ENCODE data around the gene NR1D1. TPM values are rescaled to one million over a fixed set of nuclear protein-coding genes. Genes with fewer than 3 reads are reported as not detected.

NR1D1 gene
- total and polyA plus RNA-seq, 9 donors, result 1.7 to 5.6 (median 4.7) TPM

- no peaks in the 10 kb centered on the region for H3K27me3 ChIP-seq (ENCODE audit: control insufficient read depth, insufficient read depth, low read length)
- H3K9me3 ChIP-seq (replicated peaks; ENCODE audit: control insufficient read depth, low read depth, low read length), result no peaks in the 10 kb centered on the region
- peaks cover 22% of the 10 kb centered on the region for H3K4me1 ChIP-seq (ENCODE audit: control insufficient read depth, insufficient read depth, low read length)
- peak overlapping the region; percentile 96 for H3K4me3 ChIP-seq (ENCODE audit: low read length)
- peak overlapping the region; percentile 72 for H3K27ac ChIP-seq (ENCODE audit: low read length)
- DNase-seq, result peak; percentile 65
- 0% methylated on average over 2 of the region's 9 CpGs for WGBS (ENCODE audit: insufficient coverage)
- peaks cover 42% of the 10 kb centered on the region for H3K36me3 ChIP-seq (ENCODE audit: control insufficient read depth, insufficient read depth, low read length)
These were observed 24.1 kb upstream of the NR1D1 start for GRCh38 chr17:40124279-40125141.

DNA sequence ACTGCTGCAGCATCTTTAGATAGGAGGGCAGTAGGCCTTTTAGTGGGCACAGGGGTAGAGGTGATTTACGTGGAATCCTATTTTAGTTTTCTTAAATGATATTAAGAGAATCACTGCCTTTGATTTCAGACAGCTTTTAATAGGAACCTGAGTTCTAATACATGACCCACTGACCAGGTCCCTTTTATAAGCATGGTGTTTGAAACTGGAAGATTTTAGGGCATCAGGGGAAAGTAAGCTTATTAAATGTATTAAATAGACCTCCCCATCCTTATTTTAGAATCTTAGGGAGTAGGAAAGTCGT, 23.4 kb upstream of the NR1D1 start:
- H3K27me3 ChIP-seq (ENCODE audit: control insufficient read depth, insufficient read depth, low read length), result no peaks in the 10 kb centered on the region
- H3K4me1 ChIP-seq (ENCODE audit: control insufficient read depth, insufficient read depth, low read length), result peaks cover 22% of the 10 kb centered on the region
- peak overlapping the region; percentile 72 for H3K27ac ChIP-seq (ENCODE audit: low read length)
- no peak for DNase-seq
- peak overlapping the region; percentile 96 for H3K4me3 ChIP-seq (ENCODE audit: low read length)
- no CpG with 5 or more reads among the region's 2 CpGs for WGBS (ENCODE audit: insufficient coverage)
- H3K9me3 ChIP-seq (replicated peaks; ENCODE audit: control insufficient read depth, low read depth, low read length), result no peaks in the 10 kb centered on the region
- H3K36me3 ChIP-seq (ENCODE audit: control insufficient read depth, insufficient read depth, low read length), result peaks cover 35% of the 10 kb centered on the region

DNA sequence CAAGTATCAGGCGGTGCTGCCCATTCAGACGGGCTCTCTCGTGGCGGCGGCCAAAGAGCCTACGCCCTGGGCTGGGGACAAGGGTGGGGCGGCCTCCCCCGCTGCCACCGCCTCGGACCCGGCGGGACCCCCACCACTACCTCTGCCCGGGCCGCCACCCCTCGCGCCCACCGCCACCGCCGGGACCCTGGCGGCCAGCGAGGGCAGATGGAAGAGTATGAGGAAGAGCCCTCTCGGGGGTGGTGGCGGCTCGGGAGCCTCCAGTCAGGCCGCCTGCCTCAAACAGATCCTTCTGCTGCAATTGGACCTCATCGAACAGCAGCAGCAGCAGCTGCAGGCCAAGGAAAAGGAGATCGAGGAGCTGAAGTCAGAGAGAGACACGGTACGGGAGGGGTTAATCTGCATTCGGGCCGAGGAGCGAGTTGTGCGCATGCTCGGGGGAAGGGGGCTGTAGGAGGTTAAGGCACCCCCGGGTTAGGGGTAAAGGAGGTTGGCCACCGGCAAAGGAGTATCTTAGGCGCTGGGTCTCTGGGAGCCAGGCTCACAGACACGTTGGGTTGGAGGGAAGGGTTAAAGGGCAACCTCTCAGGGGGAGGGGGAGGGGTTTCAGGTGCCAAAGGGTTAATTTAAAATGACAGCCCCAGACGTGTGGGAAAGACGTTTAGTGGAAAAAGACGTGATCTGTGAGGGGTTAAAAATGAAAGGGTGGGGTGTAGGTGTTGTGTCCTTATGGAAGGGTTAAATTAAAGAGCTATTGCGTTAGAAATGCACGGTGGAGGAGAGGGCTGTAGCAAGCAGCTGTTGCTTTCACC, 22.8 kb upstream of the NR1D1 start:
- Histone ChIP-seq H3K9me3 (replicated peaks; ENCODE audit: control insufficient read depth, low read depth, low read length) (no peaks in the 10 kb centered on the region), H3K4me3 (ENCODE audit: low read length) (peak overlapping the region; percentile 96), H3K4me1 (ENCODE audit: control insufficient read depth, insufficient read depth, low read length) (peaks cover 22% of the 10 kb centered on the region), H3K27ac (ENCODE audit: low read length) (peak overlapping the region; percentile 85), H3K36me3 (ENCODE audit: control insufficient read depth, insufficient read depth, low read length) (peaks cover 32% of the 10 kb centered on the region), H3K27me3 (ENCODE audit: control insufficient read depth, insufficient read depth, low read length) (no peaks in the 10 kb centered on the region)
- peak; percentile 80 for DNase-seq
- WGBS (ENCODE audit: insufficient coverage), result 0% methylated on average over 43 of the region's 43 CpGs

DNA sequence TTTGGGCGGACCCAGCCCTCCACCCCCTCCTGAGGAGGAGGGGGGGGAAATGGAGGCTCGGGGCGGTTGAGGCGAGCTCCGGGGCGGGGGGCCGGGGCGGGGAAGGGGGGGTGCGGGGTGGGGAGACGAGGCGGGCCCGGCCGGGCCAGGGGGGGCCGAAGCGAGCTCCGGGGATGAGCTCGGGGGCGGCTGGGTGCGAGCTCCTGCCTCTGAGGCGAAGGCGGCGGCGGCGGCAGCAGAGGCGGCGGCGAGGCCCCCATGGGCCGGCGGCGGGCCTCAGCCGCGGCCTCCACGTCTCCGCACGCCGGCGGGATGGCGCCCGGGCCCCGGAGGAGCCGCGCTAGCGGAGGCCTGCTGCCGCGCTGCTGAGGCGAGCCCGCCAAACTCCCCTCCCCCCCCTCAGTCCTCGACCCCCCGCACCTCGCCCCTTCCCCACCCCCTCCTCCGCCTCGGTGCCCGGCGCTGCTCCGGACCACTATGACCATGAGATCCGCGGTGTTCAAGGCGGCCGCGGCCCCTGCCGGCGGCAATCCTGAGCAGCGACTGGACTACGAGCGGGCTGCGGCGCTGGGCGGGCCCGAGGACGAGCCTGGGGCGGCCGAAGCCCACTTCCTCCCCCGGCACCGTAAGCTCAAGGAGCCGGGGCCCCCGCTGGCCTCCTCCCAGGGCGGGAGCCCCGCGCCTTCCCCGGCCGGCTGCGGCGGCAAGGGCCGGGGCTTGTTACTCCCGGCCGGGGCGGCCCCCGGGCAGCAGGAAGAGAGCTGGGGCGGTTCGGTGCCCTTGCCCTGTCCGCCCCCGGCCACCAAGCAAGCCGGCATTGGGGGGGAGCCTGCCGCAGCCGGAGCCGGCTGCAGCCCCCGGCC, 22.0 kb upstream of the NR1D1 start:
- under 1% methylated on average over 53 of the region's 97 CpGs for WGBS (ENCODE audit: insufficient coverage)
- peak; percentile 66 for DNase-seq
- Histone ChIP-seq H3K27ac (ENCODE audit: low read length) (peak overlapping the region; percentile 98), H3K27me3 (ENCODE audit: control insufficient read depth, insufficient read depth, low read length) (no peaks in the 10 kb centered on the region), H3K36me3 (ENCODE audit: control insufficient read depth, insufficient read depth, low read length) (peaks cover 25% of the 10 kb centered on the region), H3K4me3 (ENCODE audit: low read length) (peak overlapping the region; percentile 96), H3K4me1 (ENCODE audit: control insufficient read depth, insufficient read depth, low read length) (peaks cover 22% of the 10 kb centered on the region), H3K9me3 (replicated peaks; ENCODE audit: control insufficient read depth, low read depth, low read length) (no peaks in the 10 kb centered on the region)

DNA sequence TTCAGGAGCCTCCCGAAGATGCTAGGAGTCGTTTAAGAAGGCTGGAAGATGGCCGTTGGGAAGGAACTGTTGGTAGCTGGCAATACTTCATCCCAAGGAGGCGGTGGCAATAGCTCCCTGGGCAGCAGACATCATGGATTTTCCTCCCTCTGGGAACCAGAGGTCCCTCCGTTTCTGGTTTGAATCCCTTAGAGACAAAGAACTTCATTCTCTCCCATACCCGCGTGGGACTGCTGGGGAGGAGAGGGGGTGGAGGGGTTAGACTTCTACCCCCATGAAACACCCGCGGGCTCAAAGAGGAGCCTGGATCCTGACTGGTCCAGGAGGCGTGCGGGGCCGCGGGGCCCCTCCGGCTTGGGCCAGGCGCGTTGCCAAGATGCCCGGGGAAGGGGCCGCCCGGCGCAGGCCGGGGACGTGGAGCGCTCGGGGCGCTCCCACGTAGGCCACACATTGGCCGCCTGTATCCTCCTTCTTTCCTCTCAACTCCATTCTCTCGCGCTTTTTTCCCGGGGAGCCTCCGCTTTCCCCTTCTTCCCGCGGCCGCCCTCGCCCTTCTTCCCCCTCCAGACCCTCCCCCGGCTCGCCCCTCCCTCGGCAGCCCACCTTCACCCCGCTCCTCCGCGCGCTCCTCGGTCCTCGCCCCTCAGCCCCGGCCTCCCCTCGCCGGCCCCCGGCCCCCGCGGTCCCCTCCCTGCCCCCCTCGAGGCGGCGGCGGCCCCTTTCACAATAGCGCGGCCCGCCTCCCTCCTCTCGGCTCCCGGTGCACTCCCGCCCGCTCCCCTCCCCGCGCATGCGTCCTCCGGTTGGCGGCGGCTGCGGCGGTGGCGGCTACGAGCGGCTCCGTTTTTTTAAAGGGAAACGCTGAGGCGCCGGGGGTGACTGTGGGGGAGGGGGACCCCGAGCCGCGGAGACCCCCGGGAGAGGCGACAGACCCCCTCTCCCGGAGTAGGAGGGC, 21.1 kb upstream of the NR1D1 start, which contains the start of gene MSL1:
Gene MSL1, plus strand, starts transcription at position 791 of the 955 bp plus-strand sequence. CDS start 642 bp downstream, outside the sequence.
- Histone ChIP-seq H3K27me3 (ENCODE audit: control insufficient read depth, insufficient read depth, low read length) (no peaks in the 10 kb centered on the region), H3K36me3 (ENCODE audit: control insufficient read depth, insufficient read depth, low read length) (peaks cover 19% of the 10 kb centered on the region), H3K4me1 (ENCODE audit: control insufficient read depth, insufficient read depth, low read length) (peaks cover 22% of the 10 kb centered on the region), H3K9me3 (replicated peaks; ENCODE audit: control insufficient read depth, low read depth, low read length) (no peaks in the 10 kb centered on the region), H3K4me3 (ENCODE audit: low read length) (peak within 1 kb of the TSS; percentile 96), H3K27ac (ENCODE audit: low read length) (peak within 1 kb of the TSS; percentile 98)
- under 1% methylated on average over 47 of the region's 82 CpGs for WGBS (ENCODE audit: insufficient coverage)
- peak; percentile 95 for DNase-seq

DNA sequence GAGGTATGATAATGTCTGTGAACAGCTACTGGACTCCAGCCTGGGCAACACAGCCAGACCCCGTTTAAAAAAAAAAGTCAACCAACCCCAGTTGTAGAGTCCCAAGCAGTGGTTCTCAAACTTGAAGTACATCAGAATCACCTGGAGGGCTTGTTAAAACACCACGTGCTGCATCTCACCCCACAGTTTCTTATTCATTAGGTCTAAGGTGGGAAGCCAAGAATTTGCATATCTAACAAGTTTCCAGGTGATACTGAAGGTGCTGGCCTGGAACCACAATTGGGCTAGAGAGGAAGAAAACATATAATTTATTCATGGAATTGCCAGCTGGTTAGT, 14.7 kb upstream of the NR1D1 start:
- WGBS (ENCODE audit: insufficient coverage), result no CpG with 5 or more reads among the region's 2 CpGs
- DNase-seq, result no peak
- peak overlapping the region; percentile 94 for H3K27ac ChIP-seq (ENCODE audit: low read length)
- H3K9me3 ChIP-seq (replicated peaks; ENCODE audit: control insufficient read depth, low read depth, low read length), result no peaks in the 10 kb centered on the region
- peaks cover 1% of the 10 kb centered on the region for H3K36me3 ChIP-seq (ENCODE audit: control insufficient read depth, insufficient read depth, low read length)
- H3K27me3 ChIP-seq (ENCODE audit: control insufficient read depth, insufficient read depth, low read length), result no peaks in the 10 kb centered on the region
- H3K4me1 ChIP-seq (ENCODE audit: control insufficient read depth, insufficient read depth, low read length), result peaks cover 52% of the 10 kb centered on the region
- no peak overlapping the region for H3K4me3 ChIP-seq (ENCODE audit: low read length)

DNA sequence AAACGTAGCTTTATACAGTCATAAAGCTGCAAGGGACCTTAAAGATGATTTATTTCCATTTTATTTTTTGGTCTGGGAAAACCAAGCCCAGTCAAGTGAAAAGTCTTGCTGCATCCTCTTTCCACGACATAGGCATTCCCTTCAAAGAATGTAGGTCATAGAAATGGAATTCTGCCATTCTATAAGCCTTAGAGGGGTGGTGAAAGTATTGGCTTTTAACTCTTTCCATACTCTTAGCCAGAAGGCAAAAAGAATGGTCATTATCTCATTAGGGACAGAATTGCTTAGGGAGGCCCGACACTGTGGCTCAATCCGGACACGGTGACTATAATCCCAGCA, 13.5 kb upstream of the NR1D1 start:
- WGBS (ENCODE audit: insufficient coverage), result 23% methylated on average over 3 of the region's 5 CpGs
- H3K27me3 ChIP-seq (ENCODE audit: control insufficient read depth, insufficient read depth, low read length), result no peaks in the 10 kb centered on the region
- peaks cover 60% of the 10 kb centered on the region for H3K4me1 ChIP-seq (ENCODE audit: control insufficient read depth, insufficient read depth, low read length)
- peak overlapping the region; percentile 94 for H3K27ac ChIP-seq (ENCODE audit: low read length)
- no peaks in the 10 kb centered on the region for H3K9me3 ChIP-seq (replicated peaks; ENCODE audit: control insufficient read depth, low read depth, low read length)
- DNase-seq, result peak; percentile 80
- peak overlapping the region; percentile 49 for H3K4me3 ChIP-seq (ENCODE audit: low read length)
- H3K36me3 ChIP-seq (ENCODE audit: control insufficient read depth, insufficient read depth, low read length), result no peaks in the 10 kb centered on the region

GRCh38 chr17:40113110-40113906, 12.9 kb upstream of the NR1D1 start:
- peak overlapping the region; percentile 94 for H3K27ac ChIP-seq (ENCODE audit: low read length)
- WGBS (ENCODE audit: insufficient coverage), result 0% methylated on average over 14 of the region's 17 CpGs
- DNase-seq, result peak; percentile 99
- peak overlapping the region; percentile 49 for H3K4me3 ChIP-seq (ENCODE audit: low read length)
- H3K9me3 ChIP-seq (replicated peaks; ENCODE audit: control insufficient read depth, low read depth, low read length), result no peaks in the 10 kb centered on the region
- peaks cover 66% of the 10 kb centered on the region for H3K4me1 ChIP-seq (ENCODE audit: control insufficient read depth, insufficient read depth, low read length)
- no peaks in the 10 kb centered on the region for H3K36me3 ChIP-seq (ENCODE audit: control insufficient read depth, insufficient read depth, low read length)
- no peaks in the 10 kb centered on the region for H3K27me3 ChIP-seq (ENCODE audit: control insufficient read depth, insufficient read depth, low read length)
